GM12874 (cell line): ENCODE measurements around the gene ZNF837.

ENCODE experiments used
- CTCF ChIP-seq: IDR thresholded peaks from 2 replicates; pipeline ENCODE4 v1.5.1; 2011; ENCODE audit warnings: low read depth, mild to moderate bottlenecking, control low read depth, low read length, moderate library complexity; ENCODE audit not compliant: insufficient read depth

Gene ZNF837

GRCh38 chr19:58393725-58394033, 12.8 kb upstream of the ZNF837 start:
- no peak for TF ChIP-seq CTCF

GRCh38 chr19:58392945-58393724, 12.3 kb upstream of the ZNF837 start:
- TF ChIP-seq CTCF = no peak

- TF ChIP-seq CTCF = no peak
Measured at GRCh38 chr19:58388175-58388526, 7.3 kb upstream of the ZNF837 start.

GRCh38 chr19:58387338-58388174, 6.7 kb upstream of the ZNF837 start:
- no peak for TF ChIP-seq CTCF

GRCh38 chr19:58386576-58387337, 5.9 kb upstream of the ZNF837 start, which contains the start of gene RPS5:
Gene RPS5, plus strand, starts transcription at chr19:58387269. Its CDS starts 869 bp downstream, at chr19:58388138.
- TF ChIP-seq CTCF = no peak

- TF ChIP-seq CTCF = no peak
Measured at GRCh38 chr19:58385891-58386575, 5.2 kb upstream of the ZNF837 start.
